Endothelial cell of umbilical vein (primary cell): Measurements from ENCODE around the gene HOPX. TPM values are rescaled to one million over a fixed set of nuclear protein-coding genes. Genes with fewer than 3 reads are reported as not detected.

Experiments
- BruUV-seq: library from RNA; stranded (reverse); fragments of 400-500 nt; replicated peaks from 2 replicates; lab custom pipeline; 2021; lab: Mats Ljungman, UMichigan
- CTCF ChIA-PET: fragments of 300-600, 350-600 bp; sonication (Branson Sonifier 250); formaldehyde crosslinking; loops from one replicate; lab custom pipeline; 2021; ENCODE audit warnings: antibody characterized with exemption, inconsistent platforms; lab: Charles Lee
- POLR2A ChIA-PET: fragments of 300-600, 350-600 bp; sonication (Branson Sonifier 250); formaldehyde crosslinking; loops from one replicate; lab custom pipeline; 2021; ENCODE audit warnings: antibody characterized with exemption, inconsistent platforms; lab: Charles Lee
- DNase-seq: peaks from one replicate; pipeline ENCODE4 v3.0.0-alpha.2; 2011; ENCODE audit warnings: low read depth, low spot score
- FAIRE-seq: peaks from 2 replicates; lab custom pipeline; 2011; peaks lifted over from hg19 to GRCh38; lab: Jason Lieb, UNC
- H2AFZ ChIP-seq: 2 replicates; pipeline ENCODE4 v1.6.0; 2012; ENCODE audit warnings: low read depth, low read length, control low read depth, inconsistent platforms
- H3K27ac ChIP-seq: 2 replicates; pipeline ENCODE4 v1.5.1; 2011; ENCODE audit warnings: low read depth, mild to moderate bottlenecking, control low read depth, low read length, moderate library complexity; ENCODE audit not compliant: insufficient read depth
- H3K27me3 ChIP-seq, 2 experiments: 2 replicates each; pipeline versions ENCODE4 v1.6.0 to v1.6.1; 2011; ENCODE audit warnings: low read length in 2 of 2, mixed read lengths in 1 of 2; ENCODE audit not compliant: control insufficient read depth in 2 of 2, insufficient read depth in 2 of 2
- H3K36me3 ChIP-seq, 2 experiments: 2 replicates in 1 of 2; 3 replicates in 1 of 2; pipeline ENCODE4 v1.5.1; 2011; ENCODE audit warnings: low read length in 2 of 2, mild to moderate bottlenecking in 1 of 2, moderate library complexity in 1 of 2; ENCODE audit not compliant: control insufficient read depth in 2 of 2, insufficient read depth in 2 of 2; ENCODE audit errors: extremely low read depth in 1 of 2
- H3K4me1 ChIP-seq: 3 replicates; pipeline ENCODE4 v1.5.1; 2011; ENCODE audit warnings: mild to moderate bottlenecking, low read length; ENCODE audit not compliant: control insufficient read depth, insufficient read depth; ENCODE audit errors: extremely low read depth
- H3K4me2 ChIP-seq: 2 replicates; pipeline ENCODE4 v1.6.1; 2011; ENCODE audit warnings: low read length, control low read depth, mixed read lengths; ENCODE audit not compliant: insufficient read depth
- H3K4me3 ChIP-seq, 3 experiments: fragments of 200-600 bp in 1 of 3; sonication (generic), shearing (Covaris generic) in 1 of 3; replicated peaks in 1 of 3; 2 replicates each; pipeline ENCODE4 v1.5.1; 2011 to 2016; ENCODE audit warnings: control low read depth in 3 of 3, low read length in 3 of 3, mild to moderate bottlenecking in 2 of 3, inconsistent platforms in 1 of 3, low read depth in 1 of 3, moderate library complexity in 1 of 3; ENCODE audit not compliant: insufficient read depth in 1 of 3
- H3K79me2 ChIP-seq: 2 replicates; pipeline ENCODE4 v1.6.0; 2012; ENCODE audit warnings: low read length, inconsistent platforms; ENCODE audit not compliant: control insufficient read depth, insufficient read depth
- H3K9ac ChIP-seq: replicated peaks from 2 replicates; pipeline ENCODE3; 2011; ENCODE audit warnings: low read length, control low read depth; ENCODE audit not compliant: insufficient read depth; ENCODE audit errors: extremely low read depth
- H3K9me1 ChIP-seq: replicated peaks from 3 replicates; pipeline ENCODE4 v1.6.0; 2011; ENCODE audit warnings: mild to moderate bottlenecking, low read length; ENCODE audit not compliant: control insufficient read depth, insufficient read depth; ENCODE audit errors: extremely low read depth
- H3K9me3 ChIP-seq: replicated peaks from 2 replicates; pipeline ENCODE4 v1.5.1; 2012; ENCODE audit warnings: low read length, inconsistent platforms; ENCODE audit not compliant: control insufficient read depth, insufficient read depth
- H4K20me1 ChIP-seq: replicated peaks from 2 replicates; pipeline ENCODE3; 2011; ENCODE audit warnings: mild to moderate bottlenecking, low read length; ENCODE audit not compliant: control insufficient read depth, insufficient read depth; ENCODE audit errors: extremely low read depth
- EZH2 ChIP-seq: IDR thresholded peaks from 2 replicates; pipeline ENCODE4 v1.6.1; 2012; ENCODE audit warnings: borderline replicate concordance, low read depth, mild to moderate bottlenecking, moderate library complexity, low read length, inconsistent platforms; ENCODE audit not compliant: severe bottlenecking
- FOS ChIP-seq: IDR thresholded peaks from 2 replicates; pipeline ENCODE4 v1.6.1; 2011; ENCODE audit warnings: mild to moderate bottlenecking, low read length, moderate library complexity, borderline replicate concordance; ENCODE audit not compliant: insufficient read depth
- GATA2 ChIP-seq: IDR thresholded peaks from 2 replicates; pipeline ENCODE4 v1.7.0; 2011; ENCODE audit warnings: low read depth, mild to moderate bottlenecking, moderate library complexity, mixed read lengths, low read length; ENCODE audit not compliant: insufficient read length, insufficient read depth
- JUN ChIP-seq: IDR thresholded peaks from 2 replicates; pipeline ENCODE4 v1.6.1; 2011; ENCODE audit warnings: borderline replicate concordance, low read depth; ENCODE audit not compliant: insufficient read length, insufficient read depth
- MAX ChIP-seq: IDR thresholded peaks from 2 replicates; pipeline ENCODE4 v1.6.1; 2011; ENCODE audit not compliant: insufficient read depth, insufficient read length
- MYC ChIP-seq: IDR thresholded peaks from one replicate; pipeline ENCODE4 v1.6.1; 2011; ENCODE audit warnings: mild to moderate bottlenecking, low read depth, low read length
- POLR2A ChIP-seq: IDR thresholded peaks from 2 replicates; pipeline ENCODE4 v1.6.1; 2012; ENCODE audit warnings: low read depth, mild to moderate bottlenecking, control low read depth, low read length
- POLR2AphosphoS5 ChIP-seq: IDR thresholded peaks from 2 replicates; pipeline ENCODE4 v1.6.1; 2012; ENCODE audit warnings: low read depth, mild to moderate bottlenecking, control low read depth, low read length, moderate library complexity; ENCODE audit not compliant: insufficient read depth
- dilution Hi-C: fragments of 300-500 bp; cut with MboI; formaldehyde crosslinking; loops from one replicate; pipeline ENCODE4 v1.15.0; 2019; ENCODE audit warnings: low sequenced_read_pairs; ENCODE audit not compliant: extremely low pct_ligation_motif_present
- intact Hi-C: fragments of 100-400 bp; cut with micrococcal nuclease; formaldehyde crosslinking; loops from one replicate; pipeline ENCODE4 v1.10.0; 2022
- polyA plus RNA-seq, 4 experiments: library from polyadenylated mRNA; depleted of rRNA in 3 of 4; stranded (reverse) in 3 of 4; unstranded in 1 of 4; fragments of >200 nt; gene quantifications; 2 replicates each; pipeline versions ENCODE4 v1.2.1 to v1.2.3, GENCODE V29; 2011 to 2012; ENCODE audit warnings: missing spikeins in 1 of 4
- total RNA-seq: library from RNA; stranded (reverse); gene quantifications from 2 replicates; pipeline ENCODE4 v1.2.3, GENCODE V29; 2021
- TF ChIP-seq, protein P1 (sequence below), 2 donors: IDR thresholded peaks; 1 replicate in 1 of 2; 2 replicates in 1 of 2; pipeline ENCODE4 v1.5.1; 2011; ENCODE audit warnings: low read length in 2 of 2, mild to moderate bottlenecking in 2 of 2, moderate library complexity in 2 of 2, control low read depth in 1 of 2, inconsistent platforms in 1 of 2, low read depth in 1 of 2; ENCODE audit not compliant: insufficient read depth in 1 of 2; ENCODE audit errors: extremely low read depth in 1 of 2

The HOPX gene
- total and polyA plus RNA-seq, 2 donors (not counting 3 experiments of a cell fraction or from before 2014, with no cell fraction given): 3.8 to 5.8 TPM

GRCh38 chr4:56730097-56730496 is 49.0 kb upstream of the HOPX start:
- Histone ChIP-seq H3K9me3 (no peaks in the 10 kb centered on the region), H3K9me1 (no peaks in the 10 kb centered on the region), H3K79me2 (no peaks in the 10 kb centered on the region), H3K4me2 (no peak overlapping the region), H2AFZ (no peak overlapping the region), H3K36me3 (no peaks in the 10 kb centered on the region), H3K27ac (no peak overlapping the region), H3K27me3 (no peaks in the 10 kb centered on the region), H3K4me1 (no peaks in the 10 kb centered on the region), H4K20me1 (no peaks in the 10 kb centered on the region), H3K4me3 (no peak overlapping the region), H3K9ac (no peak overlapping the region)
- TF ChIP-seq MYC: no peak
- no peak for TF ChIP-seq MAX
- no peak for TF ChIP-seq POLR2A
- TF ChIP-seq GATA2: no peak
- TF ChIP-seq, protein P1, sequence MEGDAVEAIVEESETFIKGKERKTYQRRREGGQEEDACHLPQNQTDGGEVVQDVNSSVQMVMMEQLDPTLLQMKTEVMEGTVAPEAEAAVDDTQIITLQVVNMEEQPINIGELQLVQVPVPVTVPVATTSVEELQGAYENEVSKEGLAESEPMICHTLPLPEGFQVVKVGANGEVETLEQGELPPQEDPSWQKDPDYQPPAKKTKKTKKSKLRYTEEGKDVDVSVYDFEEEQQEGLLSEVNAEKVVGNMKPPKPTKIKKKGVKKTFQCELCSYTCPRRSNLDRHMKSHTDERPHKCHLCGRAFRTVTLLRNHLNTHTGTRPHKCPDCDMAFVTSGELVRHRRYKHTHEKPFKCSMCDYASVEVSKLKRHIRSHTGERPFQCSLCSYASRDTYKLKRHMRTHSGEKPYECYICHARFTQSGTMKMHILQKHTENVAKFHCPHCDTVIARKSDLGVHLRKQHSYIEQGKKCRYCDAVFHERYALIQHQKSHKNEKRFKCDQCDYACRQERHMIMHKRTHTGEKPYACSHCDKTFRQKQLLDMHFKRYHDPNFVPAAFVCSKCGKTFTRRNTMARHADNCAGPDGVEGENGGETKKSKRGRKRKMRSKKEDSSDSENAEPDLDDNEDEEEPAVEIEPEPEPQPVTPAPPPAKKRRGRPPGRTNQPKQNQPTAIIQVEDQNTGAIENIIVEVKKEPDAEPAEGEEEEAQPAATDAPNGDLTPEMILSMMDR (IDR thresholded peaks at IDR 0.05; ENCODE audit: extremely low read depth in 1 of 2, insufficient read depth in 1 of 2, low read depth in 1 of 2, low read length in 2 of 2): no peak
- no peak for TF ChIP-seq FOS
- TF ChIP-seq JUN: no peak
- no peak for TF ChIP-seq EZH2
- no peak for TF ChIP-seq POLR2AphosphoS5
- CTCF ChIA-PET: no interaction called here
- no TSS peak for BruUV-seq
- dilution Hi-C loops (no loop called here), intact Hi-C loops (no loop called here)
- DNase-seq (no peak), FAIRE-seq (no peak)
- POLR2A ChIA-PET: no interaction called here
